Measurements from ENCODE around the gene SPRYD4. TPM values are rescaled to one million over a fixed set of nuclear protein-coding genes. Genes with fewer than 3 reads are reported as not detected.

SPRYD4 gene
- total and polyA plus RNA-seq, 2 donors (not counting 1 experiment from before 2014, with no cell fraction given) = 3.7 to 7.4 TPM

DNA sequence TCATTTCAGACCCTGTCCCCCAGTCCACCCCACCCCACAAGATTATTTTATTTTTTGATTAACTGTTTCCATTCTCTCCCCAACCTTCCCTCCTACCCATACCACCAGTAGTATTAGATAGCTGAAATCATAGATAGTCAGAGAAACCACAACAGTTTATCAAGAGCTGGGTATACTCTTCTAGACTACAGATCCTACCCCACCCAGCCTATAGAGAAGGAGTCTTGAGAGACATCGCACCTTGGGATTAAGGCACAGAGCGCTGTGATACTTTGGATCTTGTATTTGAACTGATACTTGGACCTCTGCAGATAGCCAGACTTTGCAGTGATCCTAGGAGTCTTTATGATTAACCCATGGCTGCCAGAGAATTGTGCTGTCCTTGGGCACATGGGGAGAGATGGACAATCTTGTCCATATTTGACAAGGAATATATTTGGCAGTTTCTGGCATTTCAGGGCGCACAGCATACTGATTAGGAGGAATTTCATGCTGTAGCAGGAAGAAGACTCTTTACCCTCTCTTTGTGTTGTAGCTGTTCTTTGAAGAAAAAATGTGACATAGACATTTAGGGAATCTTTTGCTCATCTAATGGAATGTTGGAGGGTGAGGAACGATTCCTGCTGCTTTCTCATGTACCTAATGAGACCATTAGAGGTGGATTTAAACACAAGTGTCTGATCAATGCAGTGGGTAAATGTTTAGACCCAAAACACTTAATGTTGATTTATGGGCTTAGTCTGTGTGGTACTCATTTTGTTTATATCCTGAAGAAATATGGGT lies 54.2 kb downstream of the SPRYD4 start:
- no peaks in the 10 kb centered on the region for H3K79me2 ChIP-seq (ENCODE audit: control insufficient read depth, insufficient read depth, low read length)
- POLR2A ChIA-PET = interaction anchor here (1.2 kb wide), 1 partner anchor 114 kb away, joined by 3 read pairs; no protein-coding TSS in a partner anchor
- H3K9ac ChIP-seq (ENCODE audit: low read length) = peak overlapping the region; percentile 63
- WGBS (ENCODE audit: insufficient coverage) = 71% methylated on average over 3 of the region's 4 CpGs
- peak overlapping the region; percentile 66 for H3K4me2 ChIP-seq (replicated peaks; ENCODE audit: low read depth, low read length, poor library complexity, severe bottlenecking)
- H3K27me3 Mint-ChIP-seq = peaks cover 4% of the 10 kb centered on the region
- peaks cover 12 to 20% of the 10 kb centered on the region in 2 donors for H3K4me1 ChIP-seq (ENCODE audit: control insufficient read depth in 2 of 2, insufficient read depth in 2 of 2, low read length in 2 of 2)
- H3K9me3 Mint-ChIP-seq (ENCODE audit: insufficient read depth) = no peaks in the 10 kb centered on the region
- peaks cover 22% of the 10 kb centered on the region for H3K4me1 Mint-ChIP-seq
- no peak for TF ChIP-seq EZH2 (IDR thresholded peaks at IDR 0.05; ENCODE audit: borderline replicate concordance, insufficient read depth, low read depth, low read length, poor library complexity, severe bottlenecking)
- TF ChIP-seq, protein P1, sequence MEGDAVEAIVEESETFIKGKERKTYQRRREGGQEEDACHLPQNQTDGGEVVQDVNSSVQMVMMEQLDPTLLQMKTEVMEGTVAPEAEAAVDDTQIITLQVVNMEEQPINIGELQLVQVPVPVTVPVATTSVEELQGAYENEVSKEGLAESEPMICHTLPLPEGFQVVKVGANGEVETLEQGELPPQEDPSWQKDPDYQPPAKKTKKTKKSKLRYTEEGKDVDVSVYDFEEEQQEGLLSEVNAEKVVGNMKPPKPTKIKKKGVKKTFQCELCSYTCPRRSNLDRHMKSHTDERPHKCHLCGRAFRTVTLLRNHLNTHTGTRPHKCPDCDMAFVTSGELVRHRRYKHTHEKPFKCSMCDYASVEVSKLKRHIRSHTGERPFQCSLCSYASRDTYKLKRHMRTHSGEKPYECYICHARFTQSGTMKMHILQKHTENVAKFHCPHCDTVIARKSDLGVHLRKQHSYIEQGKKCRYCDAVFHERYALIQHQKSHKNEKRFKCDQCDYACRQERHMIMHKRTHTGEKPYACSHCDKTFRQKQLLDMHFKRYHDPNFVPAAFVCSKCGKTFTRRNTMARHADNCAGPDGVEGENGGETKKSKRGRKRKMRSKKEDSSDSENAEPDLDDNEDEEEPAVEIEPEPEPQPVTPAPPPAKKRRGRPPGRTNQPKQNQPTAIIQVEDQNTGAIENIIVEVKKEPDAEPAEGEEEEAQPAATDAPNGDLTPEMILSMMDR (IDR thresholded peaks at IDR 0.05) = no peak
- H3K27ac Mint-ChIP-seq = no peak overlapping the region
- H3K27ac ChIP-seq (ENCODE audit: low read length in 2 of 2) = no peak overlapping the region
- H3K36me3 ChIP-seq (replicated peaks in 1 of 2; ENCODE audit: control extremely low read depth in 1 of 2, control insufficient read depth in 1 of 2, extremely low read depth in 1 of 2, insufficient read depth in 2 of 2, low read length in 1 of 2) = no peaks in the 10 kb centered on the region
- H3K27me3 ChIP-seq (replicated peaks in 1 of 4; ENCODE audit: control extremely low read depth in 1 of 4, control insufficient read depth in 3 of 4, insufficient read depth in 4 of 4, low read length in 3 of 4) = no peaks in the 10 kb centered on the region
- DNase-seq = no peak
- CTCF ChIA-PET = interaction anchor here (0.7 to 3.1 kb wide), 5 partner anchors 9 to 114 kb away, joined by 3 to 15 read pairs (median 3); no protein-coding TSS in a partner anchor
- no peaks in the 10 kb centered on the region for H3K9me3 ChIP-seq (ENCODE audit: control extremely low read depth in 1 of 3, control insufficient read depth in 2 of 3, insufficient read depth in 1 of 3, low read length in 2 of 3)
- H3K4me3 ChIP-seq (ENCODE audit: control extremely low read depth in 1 of 5, extremely low read depth in 1 of 5, insufficient read depth in 1 of 5, low read depth in 2 of 5, low read length in 4 of 5) = peak overlapping the region in 2 of 5 experiments; percentile 41 to 46
- intact Hi-C loops (cut with micrococcal nuclease) = loop anchor here (5.0 kb wide), 1 partner anchor 110 kb away; the partner anchor contains the start of gene BAZ2A
- peak overlapping the region; percentile 83 for H2AFZ ChIP-seq (ENCODE audit: insufficient read depth, low read depth, low read length, poor library complexity, severe bottlenecking)
- ATAC-seq (ENCODE audit: low read depth) = no peak
- H3K4me3 Mint-ChIP-seq = peak overlapping the region; percentile 85
- H4K20me1 ChIP-seq (ENCODE audit: control insufficient read depth, insufficient read depth, low read length, poor library complexity, severe bottlenecking) = no peaks in the 10 kb centered on the region

DNA sequence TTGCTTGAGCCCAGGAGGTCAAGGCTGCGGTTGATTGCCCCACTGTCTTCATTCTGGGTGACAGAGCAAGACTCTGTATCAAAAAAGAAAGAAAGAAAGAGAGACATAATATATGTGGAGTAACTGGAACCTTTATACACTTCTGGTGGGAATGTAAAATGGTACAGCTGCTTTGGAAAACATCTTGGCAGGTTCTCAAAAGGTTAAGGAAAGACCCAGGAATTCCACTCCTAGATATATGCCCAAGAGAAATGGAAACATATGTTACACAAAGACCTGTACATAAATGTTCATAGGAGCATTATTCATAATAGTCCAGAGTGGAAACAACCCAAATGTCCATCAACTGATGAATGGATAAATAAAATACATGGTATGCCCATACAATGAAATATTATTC lies 60.5 kb downstream of the SPRYD4 start:
- Mint-ChIP-seq H3K4me3 (no peak overlapping the region), H3K4me1 (no peaks in the 10 kb centered on the region), H3K27ac (no peak overlapping the region), H3K9me3 (ENCODE audit: insufficient read depth) (no peaks in the 10 kb centered on the region), H3K27me3 (no peaks in the 10 kb centered on the region)
- no peak overlapping the region for H3K4me2 ChIP-seq (replicated peaks; ENCODE audit: low read depth, low read length, poor library complexity, severe bottlenecking)
- no peak overlapping the region for H3K9ac ChIP-seq (ENCODE audit: low read length)
- WGBS (ENCODE audit: insufficient coverage) = no CpG with 5 or more reads among the region's 1 CpG
- no peak overlapping the region for H3K27ac ChIP-seq (ENCODE audit: low read length in 2 of 2)
- intact Hi-C loops (cut with micrococcal nuclease) = no loop called here
- no peaks in the 10 kb centered on the region for H3K4me1 ChIP-seq (ENCODE audit: control insufficient read depth in 2 of 2, insufficient read depth in 2 of 2, low read length in 2 of 2)
- TF ChIP-seq EZH2 (IDR thresholded peaks at IDR 0.05; ENCODE audit: borderline replicate concordance, insufficient read depth, low read depth, low read length, poor library complexity, severe bottlenecking) = no peak
- TF ChIP-seq, protein P1 (IDR thresholded peaks at IDR 0.05) = no peak
- H3K79me2 ChIP-seq (ENCODE audit: control insufficient read depth, insufficient read depth, low read length) = no peaks in the 10 kb centered on the region
- no peaks in the 10 kb centered on the region for H3K36me3 ChIP-seq (replicated peaks in 1 of 2; ENCODE audit: control extremely low read depth in 1 of 2, control insufficient read depth in 1 of 2, extremely low read depth in 1 of 2, insufficient read depth in 2 of 2, low read length in 1 of 2)
- no peaks in the 10 kb centered on the region for H4K20me1 ChIP-seq (ENCODE audit: control insufficient read depth, insufficient read depth, low read length, poor library complexity, severe bottlenecking)
- POLR2A ChIA-PET = no interaction called here
- H2AFZ ChIP-seq (ENCODE audit: insufficient read depth, low read depth, low read length, poor library complexity, severe bottlenecking) = no peak overlapping the region
- DNase-seq (no peak), ATAC-seq (ENCODE audit: low read depth) (no peak)
- no peak overlapping the region for H3K4me3 ChIP-seq (ENCODE audit: control extremely low read depth in 1 of 5, extremely low read depth in 1 of 5, insufficient read depth in 1 of 5, low read depth in 2 of 5, low read length in 4 of 5)
- CTCF ChIA-PET = no interaction called here
- H3K9me3 ChIP-seq (ENCODE audit: control extremely low read depth in 1 of 3, control insufficient read depth in 2 of 3, insufficient read depth in 1 of 3, low read length in 2 of 3) = no peaks in the 10 kb centered on the region
- no peaks in the 10 kb centered on the region for H3K27me3 ChIP-seq (replicated peaks in 1 of 4; ENCODE audit: control extremely low read depth in 1 of 4, control insufficient read depth in 3 of 4, insufficient read depth in 4 of 4, low read length in 3 of 4)
